Mucosa of rectum (tissue), 2 donors: ENCODE data around the gene SAPCD1.
"Not testable (repeated sequence)": the region's sequence is repeated elsewhere in the genome, so short reads cannot be mapped to it uniquely, and the experiment has no call there.

Experiments used
- H3K27ac ChIP-seq, 2 donors: one replicate each; pipeline ENCODE4 v1.7.0; 2013; ENCODE audit warnings: inconsistent platforms in 2 of 2, low read depth in 2 of 2, low read length in 2 of 2
- H3K27me3 ChIP-seq, 2 donors: one replicate each; pipeline ENCODE4 v1.7.0; 2013; ENCODE audit warnings: low read length in 2 of 2; ENCODE audit not compliant: control insufficient read depth in 2 of 2, insufficient read depth in 2 of 2
- H3K36me3 ChIP-seq, 2 donors: one replicate each; pipeline ENCODE4 v1.7.0; 2013; ENCODE audit warnings: low read length in 2 of 2; ENCODE audit not compliant: control insufficient read depth in 2 of 2, insufficient read depth in 2 of 2
- H3K4me1 ChIP-seq, 2 donors: one replicate each; pipeline ENCODE4 v1.7.0; 2013; ENCODE audit warnings: low read length in 2 of 2, mild to moderate bottlenecking in 1 of 2; ENCODE audit not compliant: control insufficient read depth in 2 of 2, insufficient read depth in 2 of 2
- H3K4me3 ChIP-seq, 2 donors: one replicate each; pipeline ENCODE4 v1.7.0; 2013; ENCODE audit warnings: low read length in 2 of 2
- H3K9ac ChIP-seq, 2 donors: one replicate each; pipeline ENCODE4 v1.7.0; 2013; ENCODE audit warnings: low read length in 2 of 2, low read depth in 1 of 2, mild to moderate bottlenecking in 1 of 2
- H3K9me3 ChIP-seq, 2 donors: one replicate each; pipeline ENCODE4 v1.7.0; 2013; ENCODE audit warnings: low read length in 2 of 2; ENCODE audit not compliant: control insufficient read depth in 2 of 2
- donor health status: healthy.
- donor health status: Normal muscosa, but diverticular disease.

Gene SAPCD1

GRCh38 chr6:31791324-31792089 lies 29.1 kb downstream of the SAPCD1 start:
- H3K9ac ChIP-seq, result no peak overlapping the region
- H3K36me3 ChIP-seq, result peaks cover 2 to 3% of the 10 kb centered on the region in 2 donors
- no peak overlapping the region for H3K27ac ChIP-seq
- H3K4me3 ChIP-seq, result no peak overlapping the region
- H3K27me3 ChIP-seq, result no peaks in the 10 kb centered on the region
- peaks cover 10 to 13% of the 10 kb centered on the region in 2 donors for H3K4me1 ChIP-seq
- no peaks in the 10 kb centered on the region for H3K9me3 ChIP-seq

DNA sequence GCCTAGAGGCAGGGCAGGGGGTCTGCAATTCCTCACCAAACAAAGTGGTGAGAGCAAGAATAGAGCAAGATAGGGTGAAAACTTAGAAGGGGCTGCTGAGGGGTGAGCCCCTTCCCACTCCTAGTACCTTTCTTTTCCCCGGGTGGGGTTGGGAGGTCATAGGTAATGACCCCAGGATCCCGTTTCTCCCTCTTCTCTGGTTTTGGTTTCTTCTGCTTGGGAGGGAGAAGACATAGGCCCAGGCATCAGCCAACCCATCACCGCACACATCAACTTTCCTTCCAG lies 29.6 kb downstream of the SAPCD1 start:
- Histone ChIP-seq H3K9me3 (no peaks in the 10 kb centered on the region), H3K36me3 (peaks cover 2 to 3% of the 10 kb centered on the region in 2 donors), H3K27me3 (no peaks in the 10 kb centered on the region), H3K4me1 (peaks cover 10 to 13% of the 10 kb centered on the region in 2 donors), H3K4me3 (no peak overlapping the region), H3K27ac (no peak overlapping the region), H3K9ac (no peak overlapping the region)

- H3K36me3 ChIP-seq, result peaks cover 3 to 9% of the 10 kb centered on the region in 2 donors
- H3K4me1 ChIP-seq, result peaks cover 10 to 13% of the 10 kb centered on the region in 2 donors
- no peak overlapping the region for H3K4me3 ChIP-seq
- H3K9me3 ChIP-seq, result no peaks in the 10 kb centered on the region
- no peak overlapping the region for H3K9ac ChIP-seq
- H3K27ac ChIP-seq, result no peak overlapping the region
- H3K27me3 ChIP-seq, result no peaks in the 10 kb centered on the region
Measured at GRCh38 chr6:31792761-31793171, 30.3 kb downstream of the SAPCD1 start.

GRCh38 chr6:31793927-31794245 lies 31.4 kb downstream of the SAPCD1 start:
- Histone ChIP-seq H3K4me1 (peaks cover 10 to 13% of the 10 kb centered on the region in 2 donors), H3K36me3 (peaks cover 3 to 12% of the 10 kb centered on the region in 2 donors), H3K9ac (peak overlapping the region in 1 of 2 donors; percentile 89), H3K4me3 (peak overlapping the region in 1 of 2 donors; percentile 91)
- not testable (repeated sequence) for H3K27ac ChIP-seq, H3K27me3 ChIP-seq, H3K9me3 ChIP-seq

GRCh38 chr6:31794294-31794865 lies 31.9 kb downstream of the SAPCD1 start:
- peak overlapping the region; percentile 91 to 93 for H3K4me3 ChIP-seq
- H3K27me3 ChIP-seq, result no peaks in the 10 kb centered on the region

GRCh38 chr6:31794866-31795615 lies 32.6 kb downstream of the SAPCD1 start:
- Histone ChIP-seq H3K27ac (peak overlapping the region; percentile 83 to 85), H3K4me1 (peaks cover 10 to 13% of the 10 kb centered on the region in 2 donors), H3K27me3 (no peaks in the 10 kb centered on the region), H3K36me3 (peaks cover 3 to 12% of the 10 kb centered on the region in 2 donors), H3K9me3 (no peaks in the 10 kb centered on the region), H3K4me3 (peak overlapping the region; percentile 91 to 93), H3K9ac (peak overlapping the region; percentile 89 to 98)

More at GRCh38 chr6:31794294-31794865, 31.9 kb downstream of the SAPCD1 start:
- Histone ChIP-seq H3K36me3 (peaks cover 3 to 12% of the 10 kb centered on the region in 2 donors), H3K9me3 (no peaks in the 10 kb centered on the region), H3K9ac (peak overlapping the region; percentile 89 to 98), H3K27ac (peak overlapping the region; percentile 83 to 85), H3K4me1 (peaks cover 10 to 13% of the 10 kb centered on the region in 2 donors)

DNA sequence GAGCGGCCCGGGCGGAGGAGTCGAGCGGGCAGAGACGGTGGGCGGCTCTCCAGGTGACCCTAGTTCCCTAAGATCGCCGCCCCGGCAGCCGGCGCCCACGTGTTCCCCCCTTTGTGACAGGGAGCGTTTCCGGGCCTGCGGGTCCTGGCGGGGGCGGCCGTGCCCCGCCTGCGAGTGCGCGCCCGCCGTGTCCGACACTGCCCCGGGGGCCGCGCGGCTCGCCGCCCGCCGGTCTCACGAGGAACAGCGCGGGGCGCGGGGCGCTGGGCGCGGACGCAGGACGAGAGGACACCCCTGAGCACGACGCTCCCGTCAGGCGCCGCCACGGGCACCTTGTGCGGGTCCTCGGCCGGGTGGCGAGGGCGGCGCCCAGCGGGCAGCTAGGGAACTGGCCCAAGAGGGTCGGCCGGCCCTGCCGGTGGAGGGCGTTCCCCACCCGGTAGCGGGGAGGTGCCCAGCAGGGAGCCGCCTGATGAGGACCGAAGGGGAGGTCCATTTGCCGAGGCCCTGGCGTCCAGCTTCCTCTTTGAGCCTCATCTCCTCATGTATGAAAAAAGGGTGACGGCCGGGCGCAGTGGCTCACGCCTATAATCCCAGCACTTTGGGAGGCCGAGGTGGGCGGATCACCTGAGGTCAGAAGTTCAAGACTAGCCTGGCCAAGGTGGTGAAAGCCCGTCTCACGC lies 33.3 kb downstream of the SAPCD1 start, which contains the start of gene VARS1:
TSS of gene VARS1 (minus strand) at position 137 of the 683 bp plus-strand sequence. CDS start 535 bp downstream, outside the sequence.
- Histone ChIP-seq H3K4me1 (peaks cover 10 to 13% of the 10 kb centered on the region in 2 donors), H3K4me3 (peak within 1 kb of the TSS; percentile 91 to 93), H3K27ac (peak within 1 kb of the TSS; percentile 83 to 85), H3K36me3 (peaks cover 3 to 12% of the 10 kb centered on the region in 2 donors), H3K9ac (peak within 1 kb of the TSS; percentile 89 to 98), H3K27me3 (no peaks in the 10 kb centered on the region), H3K9me3 (no peaks in the 10 kb centered on the region)

DNA sequence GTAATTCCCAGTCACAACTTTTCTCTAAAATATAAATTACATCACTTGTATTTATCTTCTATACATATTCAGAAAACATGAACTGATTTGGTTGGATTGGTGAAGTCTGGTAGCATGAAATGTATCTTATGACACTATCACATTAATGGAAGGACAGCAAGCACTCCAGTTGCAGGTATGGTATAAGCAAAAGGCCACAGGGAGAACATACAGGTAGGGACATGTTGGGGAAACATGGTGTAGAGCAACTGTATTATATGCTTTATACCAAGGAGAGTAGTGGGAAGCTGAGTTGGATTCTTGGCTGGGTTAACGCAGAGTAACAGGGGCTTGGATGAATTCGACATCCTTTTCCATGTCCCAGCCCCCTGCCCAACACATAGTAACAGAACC lies 34.5 kb downstream of the SAPCD1 start:
- Histone ChIP-seq H3K4me3 (no peak overlapping the region), H3K27me3 (no peaks in the 10 kb centered on the region), H3K9me3 (no peaks in the 10 kb centered on the region), H3K27ac (no peak overlapping the region), H3K9ac (no peak overlapping the region), H3K36me3 (peaks cover 0 to 10% of the 10 kb centered on the region in 2 donors), H3K4me1 (peaks cover 10 to 13% of the 10 kb centered on the region in 2 donors)

DNA sequence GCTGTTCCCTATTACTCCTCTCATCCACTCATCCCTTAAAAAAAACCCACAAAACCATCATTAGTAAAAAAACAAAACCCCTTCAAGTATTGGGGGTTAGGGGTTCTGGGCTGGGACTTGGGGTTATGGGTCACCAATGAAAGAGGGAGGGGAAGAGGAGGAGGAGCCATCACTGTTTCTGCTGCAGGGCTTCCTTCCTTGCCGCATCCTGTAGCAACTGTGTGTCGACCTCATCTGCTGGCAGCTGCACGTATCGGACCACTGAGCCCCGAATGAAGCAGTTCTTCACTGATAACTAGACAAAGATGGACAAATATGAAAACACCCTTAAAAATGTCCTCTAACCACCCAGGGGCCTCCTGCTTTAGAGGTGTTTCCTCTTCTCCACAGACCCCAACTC lies 35.1 kb downstream of the SAPCD1 start:
- no peak overlapping the region for H3K27ac ChIP-seq
- H3K9me3 ChIP-seq, result no peaks in the 10 kb centered on the region
- H3K27me3 ChIP-seq, result no peaks in the 10 kb centered on the region
- H3K4me3 ChIP-seq, result no peak overlapping the region
- peaks cover 10 to 13% of the 10 kb centered on the region in 2 donors for H3K4me1 ChIP-seq
- no peak overlapping the region for H3K9ac ChIP-seq
- peaks cover 0 to 10% of the 10 kb centered on the region in 2 donors for H3K36me3 ChIP-seq
